ENCODE data around the gene BRCA2. TPM values are rescaled to one million over a fixed set of nuclear protein-coding genes. Genes with fewer than 3 reads are reported as not detected.

BRCA2 gene
- total RNA-seq, 1 donor from 2014 or later, result 3.4 TPM

GRCh38 chr13:32320528-32320927 lies 5.2 kb downstream of the BRCA2 start:
- Mint-ChIP-seq H3K4me1 (ENCODE audit: low read depth, unreplicated experiment) (peaks cover 5% of the 10 kb centered on the region), H3K36me3 (ENCODE audit: low read depth, unreplicated experiment) (no peaks in the 10 kb centered on the region), H3K27me3 (ENCODE audit: low read depth, unreplicated experiment) (no peaks in the 10 kb centered on the region), H3K4me3 (ENCODE audit: unreplicated experiment) (no peak overlapping the region), H3K27ac (ENCODE audit: unreplicated experiment) (no peak overlapping the region), H3K9me3 (ENCODE audit: unreplicated experiment) (no peaks in the 10 kb centered on the region)
- H3K4me3 ChIP-seq (ENCODE audit: insufficient read depth, low read depth, low read length), result no peak overlapping the region
- no peak overlapping the region for H3K27ac ChIP-seq (ENCODE audit: low read depth, low read length)
- H3K27me3 ChIP-seq (ENCODE audit: insufficient read depth, low read length), result no peaks in the 10 kb centered on the region
- FAIRE-seq (no peak), DNase-seq (ENCODE audit: low read depth) (no peak)
- H3K4me1 ChIP-seq (ENCODE audit: insufficient read depth, low read length), result peaks cover 14% of the 10 kb centered on the region
- no peak overlapping the region for H2AFZ ChIP-seq (ENCODE audit: low read depth, low read length)
- no peaks in the 10 kb centered on the region for H3K36me3 ChIP-seq (ENCODE audit: insufficient read depth, low read length)
- no peak overlapping the region for H3K4me2 ChIP-seq (ENCODE audit: low read length)
- H3K9ac ChIP-seq (ENCODE audit: low read length), result no peak overlapping the region
- H3K79me2 ChIP-seq (ENCODE audit: insufficient read depth, low read length), result peaks cover 6% of the 10 kb centered on the region
- H4K20me1 ChIP-seq (ENCODE audit: insufficient read depth, low read length), result no peaks in the 10 kb centered on the region
- TF ChIP-seq CTCF (IDR thresholded peaks at IDR 0.05; ENCODE audit: insufficient read depth, low read depth, low read length) (no peak), EZH2 (IDR thresholded peaks at IDR 0.05; ENCODE audit: insufficient read depth, low read length) (no peak)
- no peaks in the 10 kb centered on the region for H3K9me3 ChIP-seq (ENCODE audit: insufficient read depth, low read depth, low read length)

GRCh38 chr13:32323912-32324311 lies 8.6 kb downstream of the BRCA2 start:
- H3K4me3 Mint-ChIP-seq (ENCODE audit: unreplicated experiment), result no peak overlapping the region
- H3K27ac Mint-ChIP-seq (ENCODE audit: unreplicated experiment), result peak overlapping the region; percentile 86
- Histone ChIP-seq H3K9ac (ENCODE audit: low read length) (peak overlapping the region; percentile 49), H3K4me1 (ENCODE audit: insufficient read depth, low read length) (peaks cover 14% of the 10 kb centered on the region), H3K9me3 (ENCODE audit: insufficient read depth, low read depth, low read length) (no peaks in the 10 kb centered on the region), H3K36me3 (ENCODE audit: insufficient read depth, low read length) (no peaks in the 10 kb centered on the region), H3K4me3 (ENCODE audit: insufficient read depth, low read depth, low read length) (no peak overlapping the region), H3K4me2 (ENCODE audit: low read length) (peak overlapping the region; percentile 65), H3K79me2 (ENCODE audit: insufficient read depth, low read length) (no peaks in the 10 kb centered on the region), H4K20me1 (ENCODE audit: insufficient read depth, low read length) (no peaks in the 10 kb centered on the region), H3K27ac (ENCODE audit: low read depth, low read length) (peak overlapping the region; percentile 86), H2AFZ (ENCODE audit: low read depth, low read length) (no peak overlapping the region), H3K27me3 (ENCODE audit: insufficient read depth, low read length) (no peaks in the 10 kb centered on the region)
- TF ChIP-seq CTCF (IDR thresholded peaks at IDR 0.05; ENCODE audit: insufficient read depth, low read depth, low read length) (no peak), EZH2 (IDR thresholded peaks at IDR 0.05; ENCODE audit: insufficient read depth, low read length) (no peak)
- peaks cover 5% of the 10 kb centered on the region for H3K4me1 Mint-ChIP-seq (ENCODE audit: low read depth, unreplicated experiment)
- FAIRE-seq, result peak; percentile 55
- peak; percentile 77 for DNase-seq (ENCODE audit: low read depth)
- no peaks in the 10 kb centered on the region for H3K36me3 Mint-ChIP-seq (ENCODE audit: low read depth, unreplicated experiment)
- H3K9me3 Mint-ChIP-seq (ENCODE audit: unreplicated experiment), result no peaks in the 10 kb centered on the region
- no peaks in the 10 kb centered on the region for H3K27me3 Mint-ChIP-seq (ENCODE audit: low read depth, unreplicated experiment)

- no peak for TF ChIP-seq CTCF (IDR thresholded peaks at IDR 0.05; ENCODE audit: insufficient read depth, low read depth, low read length)
- no peak for TF ChIP-seq EZH2 (IDR thresholded peaks at IDR 0.05; ENCODE audit: insufficient read depth, low read length)
- Mint-ChIP-seq H3K27me3 (ENCODE audit: low read depth, unreplicated experiment) (no peaks in the 10 kb centered on the region), H3K9me3 (ENCODE audit: unreplicated experiment) (no peaks in the 10 kb centered on the region), H3K4me3 (ENCODE audit: unreplicated experiment) (no peak overlapping the region), H3K36me3 (ENCODE audit: low read depth, unreplicated experiment) (no peaks in the 10 kb centered on the region), H3K27ac (ENCODE audit: unreplicated experiment) (peak overlapping the region; percentile 55), H3K4me1 (ENCODE audit: low read depth, unreplicated experiment) (no peaks in the 10 kb centered on the region)
- H3K4me1 ChIP-seq (ENCODE audit: insufficient read depth, low read length), result no peaks in the 10 kb centered on the region
- no peak overlapping the region for H3K27ac ChIP-seq (ENCODE audit: low read depth, low read length)
- no peaks in the 10 kb centered on the region for H3K9me3 ChIP-seq (ENCODE audit: insufficient read depth, low read depth, low read length)
- H3K27me3 ChIP-seq (ENCODE audit: insufficient read depth, low read length), result no peaks in the 10 kb centered on the region
- FAIRE-seq (peak; percentile 29), DNase-seq (ENCODE audit: low read depth) (peak; percentile 29)
- no peaks in the 10 kb centered on the region for H3K79me2 ChIP-seq (ENCODE audit: insufficient read depth, low read length)
- no peak overlapping the region for H3K9ac ChIP-seq (ENCODE audit: low read length)
- no peak overlapping the region for H2AFZ ChIP-seq (ENCODE audit: low read depth, low read length)
- H3K4me3 ChIP-seq (ENCODE audit: insufficient read depth, low read depth, low read length), result no peak overlapping the region
- no peak overlapping the region for H3K4me2 ChIP-seq (ENCODE audit: low read length)
- H3K36me3 ChIP-seq (ENCODE audit: insufficient read depth, low read length), result peaks cover 3% of the 10 kb centered on the region
- H4K20me1 ChIP-seq (ENCODE audit: insufficient read depth, low read length), result no peaks in the 10 kb centered on the region
These were observed 15.1 kb downstream of the BRCA2 start for GRCh38 chr13:32330441-32330840.
